ENCODE measurements around the gene KATNIP.

The KATNIP gene

GRCh38 chr16:27583634-27584033, 33.7 kb downstream of the KATNIP start:
- no peak for DNase-seq (ENCODE audit: low read depth in 2 of 2)

- DNase-seq (ENCODE audit: low read depth in 2 of 2) = no peak
Measured at GRCh38 chr16:27585200-27585599, 35.3 kb downstream of the KATNIP start.

- DNase-seq (ENCODE audit: low read depth in 2 of 2) = no peak
Measured at GRCh38 chr16:27586711-27587110, 36.8 kb downstream of the KATNIP start.

- DNase-seq (ENCODE audit: low read depth in 2 of 2) = no peak
Measured at GRCh38 chr16:27588057-27588456, 38.1 kb downstream of the KATNIP start.

GRCh38 chr16:27591837-27592236, 41.9 kb downstream of the KATNIP start:
- DNase-seq (ENCODE audit: low read depth in 2 of 2) = no peak

GRCh38 chr16:27595475-27595874, 45.5 kb downstream of the KATNIP start:
- DNase-seq (ENCODE audit: low read depth in 2 of 2) = no peak

- DNase-seq (ENCODE audit: low read depth in 2 of 2) = no peak
Measured at GRCh38 chr16:27595993-27596392, 46.0 kb downstream of the KATNIP start.

GRCh38 chr16:27596411-27596810, 46.5 kb downstream of the KATNIP start:
- no peak for DNase-seq (ENCODE audit: low read depth in 2 of 2)

GRCh38 chr16:27597361-27597760, 47.4 kb downstream of the KATNIP start:
- no peak for DNase-seq (ENCODE audit: low read depth in 2 of 2)

- no peak for DNase-seq (ENCODE audit: low read depth in 2 of 2)
Measured at GRCh38 chr16:27598220-27598619, 48.3 kb downstream of the KATNIP start.

GRCh38 chr16:27598931-27599565, 49.1 kb downstream of the KATNIP start:
- no peak for DNase-seq (ENCODE audit: low read depth in 2 of 2)

- DNase-seq (ENCODE audit: low read depth in 2 of 2) = no peak
Measured at GRCh38 chr16:27599606-27600005, 49.7 kb downstream of the KATNIP start.
